HepG2 (cell line): ENCODE results near the gene DALRD3. TPM values are rescaled to one million over a fixed set of nuclear protein-coding genes. Genes with fewer than 3 reads are reported as not detected.

Source experiments
- ATF7 ChIP-seq, 2 experiments: fragments of 450-650 bp in 1 of 2; sonication (generic) in 1 of 2; formaldehyde crosslinking in 1 of 2; IDR thresholded peaks; 2 replicates each; pipeline versions ENCODE4 v1.4.0 to v1.6.1; 2016 to 2020; ENCODE audit warnings: antibody characterized with exemption in 1 of 2, mild to moderate bottlenecking in 1 of 2, missing genetic modification reagents in 1 of 2
- CENPT ChIP-seq: sonication (generic); formaldehyde crosslinking; IDR thresholded peaks from 2 replicates; pipeline ENCODE4 v1.8.0; 2022; ENCODE audit warnings: low read depth, mild to moderate bottlenecking, moderate library complexity, missing genetic modification reagents
- CTCF ChIP-seq: sonication (generic); formaldehyde crosslinking; IDR thresholded peaks from 2 replicates; pipeline ENCODE4 v1.5.0; 2020; ENCODE audit warnings: mild to moderate bottlenecking, missing genetic modification reagents, moderate library complexity
- DNMT3B ChIP-seq: conservative IDR thresholded peaks from 2 replicates; pipeline ENCODE4 v1.6.1; 2016; ENCODE audit warnings: missing biosample characterization, control low read depth
- EZH2 ChIP-seq: conservative IDR thresholded peaks from 2 replicates; pipeline ENCODE4 v1.6.1; 2012; ENCODE audit warnings: mild to moderate bottlenecking, low read depth, low read length, moderate library complexity
- FOSL1 ChIP-seq: sonication (generic); formaldehyde crosslinking; IDR thresholded peaks from 2 replicates; pipeline ENCODE4 v1.9.0; 2021; ENCODE audit warnings: missing genetic modification reagents, borderline replicate concordance
- FOSL2 ChIP-seq: sonication (generic); formaldehyde crosslinking; IDR thresholded peaks from 2 replicates; pipeline ENCODE4 v1.4.0; 2020; ENCODE audit warnings: missing genetic modification reagents
- JUND ChIP-seq: sonication (generic); formaldehyde crosslinking; IDR thresholded peaks from 2 replicates; pipeline ENCODE4 v1.8.0; 2022; ENCODE audit warnings: mild to moderate bottlenecking, missing genetic modification reagents
- NFE2L1 ChIP-seq: sonication (generic); formaldehyde crosslinking; IDR thresholded peaks from 2 replicates; pipeline ENCODE4 v1.4.0; 2020; ENCODE audit warnings: missing genetic modification reagents, mild to moderate bottlenecking, borderline replicate concordance
- SAP130 ChIP-seq: IDR thresholded peaks from 2 replicates; pipeline ENCODE4 v1.6.1; 2016; ENCODE audit warnings: low read depth
- SOX5 ChIP-seq: IDR thresholded peaks from 2 replicates; pipeline ENCODE4 v1.6.1; 2016; ENCODE audit warnings: borderline replicate concordance
- SP5 ChIP-seq: IDR thresholded peaks from 2 replicates; pipeline ENCODE4 v1.6.1; 2016; ENCODE audit warnings: low read depth, borderline replicate concordance
- ZBTB43 ChIP-seq: sonication (generic); formaldehyde crosslinking; conservative IDR thresholded peaks from 2 replicates; pipeline ENCODE4 v1.4.0; 2020; ENCODE audit warnings: missing genetic modification reagents
- ZFX ChIP-seq: sonication (generic); formaldehyde crosslinking; IDR thresholded peaks from 2 replicates; pipeline ENCODE4 v1.4.0; 2020; ENCODE audit warnings: mild to moderate bottlenecking, low read depth, missing genetic modification reagents, moderate library complexity
- ZNF274 ChIP-seq: sonication (generic); formaldehyde crosslinking; IDR thresholded peaks from 2 replicates; pipeline ENCODE4 v1.5.1; 2020; ENCODE audit warnings: mild to moderate bottlenecking, missing genetic modification reagents
- ZNF432 ChIP-seq: sonication (generic); formaldehyde crosslinking; IDR thresholded peaks from 2 replicates; pipeline ENCODE4 v1.5.0; 2020; ENCODE audit warnings: missing genetic modification reagents, mild to moderate bottlenecking, borderline replicate concordance
- ZNF567 ChIP-seq: sonication (generic); formaldehyde crosslinking; IDR thresholded peaks from 2 replicates; pipeline ENCODE4 v1.8.1; 2023; ENCODE audit warnings: mild to moderate bottlenecking, missing genetic modification reagents, borderline replicate concordance
- ZNF724P ChIP-seq: sonication (generic); formaldehyde crosslinking; IDR thresholded peaks from 2 replicates; pipeline ENCODE4 v1.8.0; 2022; ENCODE audit warnings: missing genetic modification reagents, borderline replicate concordance
- polyA plus RNA-seq, 8 experiments: library from polyadenylated mRNA; depleted of rRNA in 3 of 8; stranded (reverse) in 7 of 8; unstranded in 1 of 8; fragments of >200 nt; fragmentation: Illumina TruSeq in 4 of 8; extraction: Trizol in 4 of 8; gene quantifications; 2 replicates each; pipeline versions ENCODE4 v1.2.1 to v1.2.3, GENCODE V29; 2011 to 2016; ENCODE audit warnings: low read depth in 4 of 8, missing spikeins in 1 of 8, mixed read lengths in 1 of 8; ENCODE audit not compliant: insufficient read depth in 1 of 8
- total RNA-seq, 5 experiments: library from RNA; depleted of rRNA; stranded (reverse); fragments of >200 nt; fragmentation: Illumina TruSeq; extraction: Trizol; gene quantifications; 2 replicates each; pipeline ENCODE4 v1.2.3, GENCODE V29; 2016; ENCODE audit warnings: low read depth in 1 of 5
- TF ChIP-seq, protein P1 (sequence below): IDR thresholded peaks from 2 replicates; pipeline ENCODE4 v1.6.1; 2016
- TF ChIP-seq, protein P2 (sequence below): sonication (generic); formaldehyde crosslinking; IDR thresholded peaks from 2 replicates; pipeline ENCODE4 v1.5.0; 2020; ENCODE audit warnings: mild to moderate bottlenecking, missing genetic modification reagents, borderline replicate concordance

DALRD3 gene
- total and polyA plus RNA-seq, 2 of the 13 experiments (the other 11 are each of a cell fraction or from before 2014, with no cell fraction given): 19.9 to 36.5 TPM

GRCh38 chr3:49013738-49014660 is 4.4 kb downstream of the DALRD3 start (continued):
- TF ChIP-seq ATF7 (IDR thresholded peaks at IDR 0.05): no peak
- 0 out of 2 replicates have a peak, but pooled peaks have one; percentile 29 for TF ChIP-seq ATF7 (CRISPR knock-in tag; IDR thresholded peaks at IDR 0.05)
- TF ChIP-seq DNMT3B (CRISPR knock-in tag): no peak
- TF ChIP-seq SAP130 (CRISPR knock-in tag): peak; percentile 40; the same call in 1 of the 2 replicates
- TF ChIP-seq, protein P1, sequence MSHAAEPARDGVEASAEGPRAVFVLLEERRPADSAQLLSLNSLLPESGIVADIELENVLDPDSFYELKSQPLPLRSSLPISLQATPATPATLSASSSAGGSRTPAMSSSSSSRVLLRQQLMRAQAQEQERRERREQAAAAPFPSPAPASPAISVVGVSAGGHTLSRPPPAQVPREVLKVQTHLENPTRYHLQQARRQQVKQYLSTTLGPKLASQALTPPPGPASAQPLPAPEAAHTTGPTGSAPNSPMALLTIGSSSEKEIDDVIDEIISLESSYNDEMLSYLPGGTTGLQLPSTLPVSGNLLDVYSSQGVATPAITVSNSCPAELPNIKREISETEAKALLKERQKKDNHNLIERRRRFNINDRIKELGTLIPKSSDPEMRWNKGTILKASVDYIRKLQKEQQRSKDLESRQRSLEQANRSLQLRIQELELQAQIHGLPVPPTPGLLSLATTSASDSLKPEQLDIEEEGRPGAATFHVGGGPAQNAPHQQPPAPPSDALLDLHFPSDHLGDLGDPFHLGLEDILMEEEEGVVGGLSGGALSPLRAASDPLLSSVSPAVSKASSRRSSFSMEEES (CRISPR knock-in tag): no peak
- no peak for TF ChIP-seq NFE2L1 (CRISPR knock-in tag)
- no peak for TF ChIP-seq SOX5 (CRISPR knock-in tag)
- no peak for TF ChIP-seq ZNF274 (CRISPR knock-in tag)
- no peak for TF ChIP-seq ZNF724P
- TF ChIP-seq SP5: no peak
- peak; percentile 50; the same call in 1 of the 2 replicates for TF ChIP-seq ZFX (CRISPR knock-in tag)
- TF ChIP-seq, protein P2, sequence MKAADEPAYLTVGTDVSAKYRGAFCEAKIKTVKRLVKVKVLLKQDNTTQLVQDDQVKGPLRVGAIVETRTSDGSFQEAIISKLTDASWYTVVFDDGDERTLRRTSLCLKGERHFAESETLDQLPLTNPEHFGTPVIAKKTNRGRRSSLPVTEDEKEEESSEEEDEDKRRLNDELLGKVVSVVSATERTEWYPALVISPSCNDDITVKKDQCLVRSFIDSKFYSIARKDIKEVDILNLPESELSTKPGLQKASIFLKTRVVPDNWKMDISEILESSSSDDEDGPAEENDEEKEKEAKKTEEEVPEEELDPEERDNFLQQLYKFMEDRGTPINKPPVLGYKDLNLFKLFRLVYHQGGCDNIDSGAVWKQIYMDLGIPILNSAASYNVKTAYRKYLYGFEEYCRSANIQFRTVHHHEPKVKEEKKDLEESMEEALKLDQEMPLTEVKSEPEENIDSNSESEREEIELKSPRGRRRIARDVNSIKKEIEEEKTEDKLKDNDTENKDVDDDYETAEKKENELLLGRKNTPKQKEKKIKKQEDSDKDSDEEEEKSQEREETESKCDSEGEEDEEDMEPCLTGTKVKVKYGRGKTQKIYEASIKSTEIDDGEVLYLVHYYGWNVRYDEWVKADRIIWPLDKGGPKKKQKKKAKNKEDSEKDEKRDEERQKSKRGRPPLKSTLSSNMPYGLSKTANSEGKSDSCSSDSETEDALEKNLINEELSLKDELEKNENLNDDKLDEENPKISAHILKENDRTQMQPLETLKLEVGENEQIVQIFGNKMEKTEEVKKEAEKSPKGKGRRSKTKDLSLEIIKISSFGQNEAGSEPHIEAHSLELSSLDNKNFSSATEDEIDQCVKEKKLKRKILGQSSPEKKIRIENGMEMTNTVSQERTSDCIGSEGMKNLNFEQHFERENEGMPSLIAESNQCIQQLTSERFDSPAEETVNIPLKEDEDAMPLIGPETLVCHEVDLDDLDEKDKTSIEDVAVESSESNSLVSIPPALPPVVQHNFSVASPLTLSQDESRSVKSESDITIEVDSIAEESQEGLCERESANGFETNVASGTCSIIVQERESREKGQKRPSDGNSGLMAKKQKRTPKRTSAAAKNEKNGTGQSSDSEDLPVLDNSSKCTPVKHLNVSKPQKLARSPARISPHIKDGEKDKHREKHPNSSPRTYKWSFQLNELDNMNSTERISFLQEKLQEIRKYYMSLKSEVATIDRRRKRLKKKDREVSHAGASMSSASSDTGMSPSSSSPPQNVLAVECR (CRISPR knock-in tag): peak; percentile 36; the same call in 1 of the 2 replicates
- TF ChIP-seq EZH2: no peak
- no peak for TF ChIP-seq FOSL1 (CRISPR knock-in tag)
- TF ChIP-seq FOSL2 (CRISPR knock-in tag): no peak
- no peak for TF ChIP-seq ZNF567
- TF ChIP-seq CTCF (CRISPR knock-in tag): peak; percentile 67
- no peak for TF ChIP-seq ZNF432 (CRISPR knock-in tag)
- TF ChIP-seq CENPT (CRISPR knock-in tag): no peak
- TF ChIP-seq JUND: no peak
- TF ChIP-seq ZBTB43: no peak
